ENCODE results near the gene ILF2. TPM values are rescaled to one million over a fixed set of nuclear protein-coding genes. Genes with fewer than 3 reads are reported as not detected.

ILF2 gene
- polyA plus RNA-seq, 2 of the 4 experiments (the other 2 are of a cell fraction), result 249 to 285 TPM

GRCh38 chr1:153698020-153698922 is 27.5 kb upstream of the ILF2 start:
- WGBS (ENCODE audit: missing lambda C conversion rate), result 92% methylated on average over 29 of the region's 29 CpGs
- no peak overlapping the region for H3K4me3 ChIP-seq
- no peak for DNase-seq (ENCODE audit: low read depth in 1 of 2, low spot score in 1 of 2)
- TF ChIP-seq PHF8 (IDR thresholded peaks at IDR 0.05; ENCODE audit: borderline replicate concordance, low read depth), result no peak
- TF ChIP-seq PBX3 (IDR thresholded peaks at IDR 0.05), result no peak
- ChIA-PET POLR2A (interaction anchor here (0.6 kb wide), 1 partner anchor 61 kb away, joined by 3 read pairs; no protein-coding TSS in a partner anchor), CTCF (interaction anchor here (0.5 to 6.1 kb wide), 8 partner anchors 9 to 1206 kb away, joined by 3 to 34 read pairs (median 4); partner anchors contain the start of gene NPR1)
- H3K4me1 ChIP-seq, result peaks cover 31% of the 10 kb centered on the region
- no peak for FAIRE-seq
- H3K9me3 ChIP-seq, result no peaks in the 10 kb centered on the region
- ATAC-seq, result no peak
- peak overlapping the region; percentile 11; the same call in 2 of the 3 replicates for H3K4me2 ChIP-seq
- H3K27ac ChIP-seq, result peak overlapping the region; percentile 56 to 83

GRCh38 chr1:153697191-153698019 is 26.6 kb upstream of the ILF2 start:
- peak in 1 of 2 experiments; percentile 73 for DNase-seq (ENCODE audit: low read depth in 1 of 2, low spot score in 1 of 2)
- H3K4me1 ChIP-seq, result peaks cover 31% of the 10 kb centered on the region
- TF ChIP-seq MAX (IDR thresholded peaks at IDR 0.05), result peak; percentile 76
- TF ChIP-seq USF2 (IDR thresholded peaks at IDR 0.05), result no peak
- TF ChIP-seq HEYL (CRISPR knock-in tag; IDR thresholded peaks at IDR 0.05), result no peak
- no peak for TF ChIP-seq JUNB (IDR thresholded peaks at IDR 0.05)
- TF ChIP-seq EHMT2 (IDR thresholded peaks at IDR 0.05; ENCODE audit: low read depth), result no peak
- no peak for TF ChIP-seq JUN (IDR thresholded peaks at IDR 0.05)
- TF ChIP-seq FOSL2 (IDR thresholded peaks at IDR 0.05), result no peak
- TF ChIP-seq FOSL2 (CRISPR knock-in tag; IDR thresholded peaks at IDR 0.05), result peak; percentile 52; the same call in 1 of the 2 replicates
- 0 out of 2 replicates have a peak, but pooled peaks have one; percentile 31 for TF ChIP-seq GATA3 (IDR thresholded peaks at IDR 0.05; ENCODE audit: borderline replicate concordance)
- TF ChIP-seq POLR2A (IDR thresholded peaks at IDR 0.05; ENCODE audit: low read length), result no peak
- peak; percentile 82; the same call in 1 of the 2 replicates for TF ChIP-seq HOXB5 (CRISPR knock-in tag; IDR thresholded peaks at IDR 0.05)
- no peak for TF ChIP-seq ZNF302 (CRISPR knock-in tag; IDR thresholded peaks at IDR 0.05)
- TF ChIP-seq RARB (CRISPR knock-in tag; IDR thresholded peaks at IDR 0.05), result no peak
- TF ChIP-seq NFE2L2 (conservative IDR thresholded peaks at IDR 0.05; ENCODE audit: low read length), result no peak
- no peak for TF ChIP-seq KDM1A (IDR thresholded peaks at IDR 0.05; ENCODE audit: low read depth)
- TF ChIP-seq, protein P1, sequence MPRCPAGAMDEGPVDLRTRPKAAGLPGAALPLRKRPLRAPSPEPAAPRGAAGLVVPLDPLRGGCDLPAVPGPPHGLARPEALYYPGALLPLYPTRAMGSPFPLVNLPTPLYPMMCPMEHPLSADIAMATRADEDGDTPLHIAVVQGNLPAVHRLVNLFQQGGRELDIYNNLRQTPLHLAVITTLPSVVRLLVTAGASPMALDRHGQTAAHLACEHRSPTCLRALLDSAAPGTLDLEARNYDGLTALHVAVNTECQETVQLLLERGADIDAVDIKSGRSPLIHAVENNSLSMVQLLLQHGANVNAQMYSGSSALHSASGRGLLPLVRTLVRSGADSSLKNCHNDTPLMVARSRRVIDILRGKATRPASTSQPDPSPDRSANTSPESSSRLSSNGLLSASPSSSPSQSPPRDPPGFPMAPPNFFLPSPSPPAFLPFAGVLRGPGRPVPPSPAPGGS (IDR thresholded peaks at IDR 0.05), result no peak
- peak in 1 of 2 experiments; percentile 13; a peak in 1 of 4 replicates for TF ChIP-seq CEBPB (IDR thresholded peaks at IDR 0.05)
- ATAC-seq, result peak; percentile 57 to 76
- FAIRE-seq, result no peak
- no peaks in the 10 kb centered on the region for H3K9me3 ChIP-seq
- H3K4me2 ChIP-seq, result peak overlapping the region; percentile 47
- ChIA-PET CTCF (interaction anchor here (1.1 to 6.1 kb wide), 5 partner anchors 8 to 45 kb away, joined by 3 to 34 read pairs (median 3); partner anchors contain the start of gene NPR1), POLR2A (interaction anchor here (0.5 to 0.8 kb wide), 2 partner anchors 11 to 16 kb away, joined by 3 to 4 read pairs; no protein-coding TSS in a partner anchor)
- peak overlapping the region; percentile 56 to 83 for H3K27ac ChIP-seq
- 72% methylated on average over 12 of the region's 12 CpGs for WGBS (ENCODE audit: missing lambda C conversion rate)
- no peak overlapping the region for H3K4me3 ChIP-seq
